Adrenal gland (tissue), 12 donors: ENCODE data around the gene ENTPD3. TPM values are rescaled to one million over a fixed set of nuclear protein-coding genes. Genes with fewer than 3 reads are reported as not detected.

Experiments used
- DNase-seq, 7 donors: peaks; one replicate each; pipeline ENCODE4 v3.0.0-alpha.2; 2019 to 2020
- H3K27ac ChIP-seq, 5 donors: fragments of 200-600 bp; sonication (generic) in 4 of 5; 1 replicate in 3 of 5; 2 replicates in 2 of 5; pipeline versions ENCODE4 v1.5.1 to v1.8.0; 2016 to 2020; ENCODE audit warnings: mild to moderate bottlenecking in 1 of 5
- H3K27me3 ChIP-seq: fragments of 200-600 bp; 2 replicates; pipeline ENCODE4 v1.8.0; 2021
- H3K36me3 ChIP-seq, 2 donors: fragments of 200-600 bp; replicated peaks in 1 of 2; 1 replicate in 1 of 2; 2 replicates in 1 of 2; pipeline versions ENCODE4 v1.5.1 to v1.8.0; 2018 to 2022
- H3K4me1 ChIP-seq, 2 donors: fragments of 200-600 bp; replicated peaks in 1 of 2; 1 replicate in 1 of 2; 2 replicates in 1 of 2; pipeline versions ENCODE4 v1.5.1 to v1.8.0; 2018 to 2021
- H3K4me3 ChIP-seq, 4 donors: fragments of 200-600 bp; sonication (generic) in 3 of 4; one replicate each; pipeline ENCODE4 v1.5.1; 2016 to 2018
- H3K9me3 ChIP-seq, 3 donors: fragments of 200-600 bp; sonication (generic) in 1 of 3; replicated peaks in 1 of 3; 1 replicate in 2 of 3; 2 replicates in 1 of 3; pipeline versions ENCODE4 v1.5.1 to v1.8.0; 2016 to 2021
- CTCF ChIP-seq, 6 experiments: fragments of 450-650 bp in 4 of 6; fragments of 200-600 bp in 2 of 6; sonication (generic) in 1 of 6; IDR thresholded peaks; 1 replicate in 5 of 6; 2 replicates in 1 of 6; pipeline versions ENCODE4 v1.5.1 to v1.8.0; 2016 to 2021; ENCODE audit warnings: antibody characterized with exemption in 6 of 6, mild to moderate bottlenecking in 2 of 6, moderate library complexity in 1 of 6
- POLR2A ChIP-seq, 2 donors: fragments of 450-650 bp; IDR thresholded peaks; one replicate each; pipeline ENCODE4 v1.6.1; 2017; ENCODE audit warnings: antibody characterized with exemption in 2 of 2, mild to moderate bottlenecking in 2 of 2, moderate library complexity in 1 of 2
- WGBS, 4 donors: extraction: QIAGEN DNeasy Blood & Tissue Kit in 2 of 4; methylation state at CpG; one replicate each; pipeline versions ENCODE4 v1.1.5 to v1.1.7; 2013 to 2017; 5-methylcytosine and 5-hydroxymethylcytosine counted together
- intact Hi-C, 2 donors: fragments of 100-400 bp; cut with DNase I; formaldehyde crosslinking; loops; one replicate each; pipeline versions ENCODE4 v1.14.1 to v1.15.0; 2022 to 2023
- polyA plus RNA-seq, 3 donors: library from polyadenylated mRNA; stranded (reverse); fragments of 200-250 nt in 2 of 3; fragments of 350-450 nt in 1 of 3; fragmentation: Illumina TruSeq in 1 of 3; extraction: RNeasy Lipid Tissue Mini Kit (QIAGEN cat#74804) in 1 of 3; gene quantifications; one replicate each; pipeline ENCODE4 v1.2.3, GENCODE V29; 2013 to 2014
- total RNA-seq, 9 donors: library from RNA; depleted of rRNA in 4 of 9; stranded (reverse); fragments of >200 nt in 4 of 9; fragments of 120-200 nt in 1 of 9; fragmentation: NEBNext Ultra II Directional in 1 of 9; extraction: Animal tissue kit (Norgen Biotek cat#: 25700) in 1 of 9; gene quantifications; one replicate each; pipeline versions ENCODE4 v1.1.0 to v1.2.4, GENCODE V29; 2013 to 2023
- donor health status: healthy with polysubstance abuse.
- donor health status: Bipolar disorder and iron deficiency.
- donor health status: DM: yes; HTN: yes; CAD: no.
- donor health status: DM: no; HTN: no; CAD: no.
- donor health status: DM: no; HTN: no; CAD: no.
- donor health status: DM: yes; HTN: yes; CAD: no.

ENTPD3 gene
- total and polyA plus RNA-seq, 12 donors = 0.08 to 0.72 (median 0.39) TPM; not detected in 5

- Histone ChIP-seq H3K4me1 (peaks cover 0 to 4% of the 10 kb centered on the region in 2 donors), H3K9me3 (no peaks in the 10 kb centered on the region), H3K4me3 (no peak overlapping the region), H3K27me3 (peaks cover 6% of the 10 kb centered on the region), H3K27ac (no peak overlapping the region), H3K36me3 (no peaks in the 10 kb centered on the region)
- no peak for DNase-seq
- TF ChIP-seq POLR2A (IDR thresholded peaks at IDR 0.05) = no peak
- no peak for TF ChIP-seq CTCF (IDR thresholded peaks at IDR 0.05)
- 83 to 90% (median 84%) methylated on average over 2 of the region's 2 CpGs for WGBS, 4 donors
- intact Hi-C loops = no loop called here
Measured at GRCh38 chr3:40382617-40382979, 4.4 kb upstream of the ENTPD3 start.

GRCh38 chr3:40386213-40386612 lies 771 bp upstream of the ENTPD3 start:
- no peak for DNase-seq
- no peaks in the 10 kb centered on the region for H3K36me3 ChIP-seq
- peaks cover 6% of the 10 kb centered on the region for H3K27me3 ChIP-seq
- TF ChIP-seq POLR2A (IDR thresholded peaks at IDR 0.05) (no peak), CTCF (IDR thresholded peaks at IDR 0.05) (no peak)
- H3K4me1 ChIP-seq = peaks cover 0 to 4% of the 10 kb centered on the region in 2 donors
- no peak overlapping the region for H3K27ac ChIP-seq
- no peaks in the 10 kb centered on the region for H3K9me3 ChIP-seq
- H3K4me3 ChIP-seq = no peak overlapping the region
- intact Hi-C loops = no loop called here
- WGBS, 4 donors = 90 to 97% (median 91%) methylated on average over 3 of the region's 3 CpGs

GRCh38 chr3:40387895-40388254 lies 891 bp downstream of the ENTPD3 start:
- Histone ChIP-seq H3K36me3 (no peaks in the 10 kb centered on the region), H3K27ac (no peak overlapping the region), H3K9me3 (no peaks in the 10 kb centered on the region), H3K4me3 (no peak overlapping the region), H3K27me3 (peaks cover 6% of the 10 kb centered on the region), H3K4me1 (peaks cover 0 to 4% of the 10 kb centered on the region in 2 donors)
- intact Hi-C loops = no loop called here
- no peak for TF ChIP-seq CTCF (IDR thresholded peaks at IDR 0.05)
- no peak for TF ChIP-seq POLR2A (IDR thresholded peaks at IDR 0.05)
- WGBS, 4 donors = 93 to 97% (median 94%) methylated on average over 9 to 10 of the region's 10 CpGs
- no peak for DNase-seq

- Histone ChIP-seq H3K36me3 (no peaks in the 10 kb centered on the region), H3K9me3 (no peaks in the 10 kb centered on the region), H3K27me3 (no peaks in the 10 kb centered on the region), H3K27ac (no peak overlapping the region), H3K4me3 (no peak overlapping the region), H3K4me1 (no peaks in the 10 kb centered on the region)
- no peak for DNase-seq
- intact Hi-C loops = no loop called here
- 69 to 79% (median 76%) methylated on average over 5 of the region's 5 CpGs for WGBS, 4 donors
- TF ChIP-seq POLR2A (IDR thresholded peaks at IDR 0.05) = no peak
- TF ChIP-seq CTCF (IDR thresholded peaks at IDR 0.05) = no peak
Measured at GRCh38 chr3:40396406-40396805, 9.4 kb downstream of the ENTPD3 start.
